Activated CD4-positive, alpha-beta T cell treated with anti-CD3 and anti-CD28 coated beads, Interleukin-2, amount 50 U/mL, for 48 hours (primary cell): ENCODE results near the gene S100A6.
"Not testable (repeated sequence)": the region's sequence is repeated elsewhere in the genome, so short reads cannot be mapped to it uniquely, and the experiment has no call there.

Experiments
- DNase-seq, 2 experiments: peaks; one replicate each; pipeline ENCODE4 v3.0.0-alpha.2; 2020

S100A6 gene

DNA sequence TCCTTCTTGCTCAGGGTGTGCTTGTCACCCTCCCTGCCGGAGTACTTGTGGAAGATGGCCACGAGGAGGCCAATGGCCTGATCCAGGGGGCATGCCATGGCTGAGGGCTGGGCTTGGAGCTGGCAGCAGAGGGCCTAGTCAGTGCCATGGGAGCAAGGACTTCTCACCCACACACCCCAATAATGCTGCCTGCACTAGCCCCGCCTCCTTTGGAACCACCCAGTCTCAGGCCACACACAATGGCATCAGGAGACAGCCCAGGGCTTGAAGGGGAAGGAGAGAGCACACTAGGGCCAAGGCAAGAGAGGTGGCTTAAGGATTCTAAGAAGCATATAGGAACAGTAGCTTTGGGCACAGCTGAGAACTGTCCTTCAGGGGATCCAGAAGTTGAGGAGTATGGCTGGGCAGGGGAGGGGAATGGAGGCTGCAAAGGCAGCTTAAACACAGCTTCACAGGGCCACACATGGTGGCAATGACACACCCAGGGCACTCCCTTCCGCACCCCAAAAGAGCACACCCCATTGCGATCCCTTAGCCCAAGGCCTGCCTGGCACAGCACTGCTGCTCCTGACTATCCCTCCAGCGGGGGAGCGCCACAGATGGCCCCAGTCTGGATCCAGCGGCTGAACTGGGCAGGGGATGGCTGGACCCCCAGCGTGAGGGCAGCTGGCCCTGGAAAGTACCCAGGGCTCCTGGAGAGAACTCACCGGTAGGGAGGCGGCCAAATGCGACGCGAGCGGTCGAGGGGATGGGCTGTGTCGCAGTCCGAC, at the start of gene S100A6:
Gene S100A6, minus strand, starts transcription at position 750 of the 770 bp plus-strand sequence. Its CDS starts 652 bp downstream, at position 98.
- DNase-seq = peak; percentile 67 to 73

DNA sequence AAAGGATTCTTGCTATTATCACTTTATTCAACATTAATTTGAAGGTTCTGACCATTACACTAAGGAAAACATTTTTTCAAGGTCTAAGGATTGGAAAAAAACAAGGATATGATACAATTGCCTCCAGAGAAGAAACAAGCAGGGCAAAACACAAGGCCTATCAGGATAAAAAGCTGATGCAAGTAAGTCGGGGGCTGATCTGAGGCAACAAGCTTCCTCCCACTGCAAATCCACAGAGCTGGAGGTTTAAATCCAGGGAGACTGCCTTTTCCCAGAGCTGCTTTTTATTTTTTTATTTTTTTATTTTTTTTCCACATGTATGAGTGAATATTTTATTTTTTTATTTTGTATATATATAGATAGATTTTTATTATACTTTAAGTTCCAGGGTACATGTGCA, 49.2 kb upstream of the S100A6 start:
- no peak for DNase-seq

DNA sequence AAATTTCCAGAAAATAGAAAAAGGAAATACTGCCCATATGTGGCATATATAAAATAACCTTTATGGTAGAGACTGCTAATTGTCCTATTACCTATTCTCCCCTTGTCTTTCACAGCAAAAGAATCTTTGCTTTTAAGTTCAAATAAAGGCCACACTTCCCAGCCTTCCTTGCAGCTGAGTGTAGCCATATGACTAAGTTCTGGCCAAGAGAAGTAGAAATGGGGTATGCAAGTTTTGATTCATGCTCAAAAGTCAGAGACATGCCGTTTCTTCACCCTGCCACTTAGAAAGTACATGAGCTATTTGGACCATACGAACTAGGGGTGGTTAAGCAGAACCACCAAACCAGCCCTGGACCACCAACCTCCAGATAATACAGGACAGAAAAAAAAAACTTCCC, 48.2 kb upstream of the S100A6 start:
- DNase-seq = no peak

DNA sequence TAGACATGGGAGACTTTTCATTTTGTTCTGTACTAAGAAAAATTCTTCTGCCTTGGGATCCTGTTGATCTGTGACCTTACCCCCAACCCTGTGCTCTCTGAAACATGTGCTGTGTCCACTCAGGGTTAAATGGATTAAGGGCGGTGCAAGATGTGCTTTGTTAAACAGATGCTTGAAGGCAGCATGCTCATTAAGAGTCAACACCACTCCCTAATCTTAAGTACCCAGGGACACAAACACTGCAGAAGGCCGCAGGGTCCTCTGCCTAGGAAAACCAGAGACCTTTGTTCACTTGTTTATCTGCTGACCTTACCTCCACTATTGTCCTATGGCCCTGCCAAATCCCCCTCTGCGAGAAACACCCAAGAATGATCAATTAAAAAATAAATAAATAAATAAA, 47.7 kb upstream of the S100A6 start:
- not testable (repeated sequence) for DNase-seq

GRCh38 chr1:153582836-153583235, 47.0 kb upstream of the S100A6 start:
- DNase-seq = not testable (repeated sequence)

DNA sequence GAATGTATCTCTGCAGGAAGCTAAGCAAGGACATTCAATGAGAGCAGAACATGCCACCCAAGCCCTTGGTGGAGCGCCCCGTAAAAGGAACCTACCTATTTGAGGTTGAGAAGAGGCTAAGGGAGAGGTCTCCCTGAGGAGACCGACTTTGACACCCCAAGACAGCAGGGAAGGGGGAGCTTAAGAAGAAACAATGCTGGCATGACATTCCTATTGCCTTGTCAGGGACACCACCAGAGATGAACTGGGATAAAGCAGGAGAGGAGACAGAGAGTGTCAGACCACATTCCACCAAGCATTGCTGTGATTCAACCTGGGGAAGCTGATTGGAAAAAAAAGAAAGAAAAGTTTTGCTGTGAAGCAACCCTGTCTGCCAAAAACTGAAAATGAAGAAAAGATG, 43.1 kb upstream of the S100A6 start:
- no peak for DNase-seq

- no peak for DNase-seq
These were observed 42.7 kb upstream of the S100A6 start for GRCh38 chr1:153578490-153578889.

- no peak for DNase-seq
These were observed 41.8 kb upstream of the S100A6 start for GRCh38 chr1:153577624-153578051.

GRCh38 chr1:153577138-153577537, 41.3 kb upstream of the S100A6 start:
- DNase-seq = no peak

DNA sequence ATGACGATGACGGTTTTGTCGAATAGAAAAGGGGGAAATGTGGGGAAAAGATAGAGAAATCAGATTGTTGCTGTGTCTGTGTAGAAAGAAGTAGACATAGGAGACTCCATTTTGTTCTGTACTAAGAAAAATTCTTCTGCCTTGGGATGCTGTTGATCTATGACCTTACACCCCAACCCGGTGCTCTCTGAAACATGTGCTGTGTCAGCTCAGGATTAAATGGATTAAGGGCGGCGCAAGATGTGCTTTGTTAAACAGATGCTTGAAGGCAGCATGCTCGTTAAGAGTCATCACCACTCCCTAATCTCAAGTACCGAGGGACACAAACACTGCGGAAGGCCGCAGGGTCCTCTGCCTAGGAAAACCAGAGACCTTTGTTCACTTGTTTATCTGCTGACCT, 39.7 kb upstream of the S100A6 start:
- not testable (repeated sequence) for DNase-seq

DNA sequence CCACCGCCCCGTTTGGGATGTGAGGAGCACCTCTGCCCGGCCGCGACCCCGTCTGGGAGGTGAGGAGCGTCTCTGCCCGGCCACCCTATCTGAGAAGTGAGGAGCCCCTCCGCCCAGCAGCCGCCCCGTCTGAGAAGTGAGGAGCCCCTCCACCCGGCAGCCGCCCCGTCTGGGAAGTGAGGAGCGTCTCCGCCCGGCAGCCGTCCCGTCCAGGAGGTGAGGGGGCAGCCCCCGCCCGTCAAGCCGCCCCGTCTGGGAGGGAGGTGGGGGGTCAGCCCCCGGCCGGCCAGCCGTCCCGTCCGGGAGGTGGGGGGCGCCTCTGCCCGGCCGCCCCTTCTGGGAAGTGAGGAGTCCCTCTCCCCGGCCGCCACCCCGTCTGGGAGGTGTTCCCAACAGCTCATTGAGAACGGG, 39.3 kb upstream of the S100A6 start:
- not testable (repeated sequence) for DNase-seq

- no peak for DNase-seq
These were observed 37.6 kb upstream of the S100A6 start for GRCh38 chr1:153573351-153573750.

DNA sequence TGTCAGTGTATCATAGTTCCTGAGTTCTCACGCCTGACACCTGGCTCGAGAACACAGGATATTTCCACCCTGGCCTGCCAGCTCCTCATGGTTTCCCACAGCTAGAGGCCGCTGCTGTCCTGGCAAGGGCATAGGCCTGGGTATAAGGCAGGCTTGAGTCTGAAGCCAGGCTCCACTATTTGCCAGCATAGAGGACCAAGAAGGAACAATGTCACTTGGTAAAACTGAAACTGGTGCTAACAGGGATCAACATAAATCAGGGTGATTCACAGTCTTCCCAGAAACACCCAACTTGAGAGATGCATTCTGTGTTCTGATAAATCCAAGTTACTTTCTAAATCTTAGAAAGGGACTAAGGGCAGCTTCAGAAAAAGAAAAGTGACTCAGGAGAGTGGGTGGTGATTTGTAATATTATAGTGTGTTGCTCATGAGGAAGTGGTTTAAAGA, 36.8 kb upstream of the S100A6 start:
- peak; percentile 73 to 77 for DNase-seq

GRCh38 chr1:153571706-153572105, 35.9 kb upstream of the S100A6 start:
- no peak for DNase-seq

DNA sequence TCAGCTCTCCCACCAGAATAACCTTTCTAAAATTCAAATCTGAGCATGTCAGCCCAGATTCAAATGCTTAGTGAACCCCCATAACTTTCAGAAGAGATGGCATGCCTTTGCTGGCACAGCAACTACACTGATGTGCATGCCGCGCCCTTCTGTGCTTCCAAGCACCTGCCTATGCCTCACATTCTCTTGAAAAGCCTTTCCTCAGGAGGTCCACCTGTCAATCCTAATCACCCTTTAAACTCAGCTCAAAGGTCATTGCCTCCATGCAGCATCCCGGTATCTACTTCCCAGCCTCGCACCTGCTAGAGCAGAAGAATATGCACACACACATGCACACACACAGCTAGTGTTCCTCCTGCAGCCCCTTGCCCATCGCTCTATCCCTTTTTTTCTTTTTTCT, 35.1 kb upstream of the S100A6 start:
- DNase-seq = no peak

- no peak for DNase-seq
These were observed 33.7 kb upstream of the S100A6 start for GRCh38 chr1:153569465-153569864.

- peak; percentile 90 to 93 for DNase-seq
These were observed 32.7 kb upstream of the S100A6 start for GRCh38 chr1:153568367-153569099.

- peak; percentile 62 to 70 for DNase-seq
These were observed 32.0 kb upstream of the S100A6 start for GRCh38 chr1:153567621-153568366.

DNA sequence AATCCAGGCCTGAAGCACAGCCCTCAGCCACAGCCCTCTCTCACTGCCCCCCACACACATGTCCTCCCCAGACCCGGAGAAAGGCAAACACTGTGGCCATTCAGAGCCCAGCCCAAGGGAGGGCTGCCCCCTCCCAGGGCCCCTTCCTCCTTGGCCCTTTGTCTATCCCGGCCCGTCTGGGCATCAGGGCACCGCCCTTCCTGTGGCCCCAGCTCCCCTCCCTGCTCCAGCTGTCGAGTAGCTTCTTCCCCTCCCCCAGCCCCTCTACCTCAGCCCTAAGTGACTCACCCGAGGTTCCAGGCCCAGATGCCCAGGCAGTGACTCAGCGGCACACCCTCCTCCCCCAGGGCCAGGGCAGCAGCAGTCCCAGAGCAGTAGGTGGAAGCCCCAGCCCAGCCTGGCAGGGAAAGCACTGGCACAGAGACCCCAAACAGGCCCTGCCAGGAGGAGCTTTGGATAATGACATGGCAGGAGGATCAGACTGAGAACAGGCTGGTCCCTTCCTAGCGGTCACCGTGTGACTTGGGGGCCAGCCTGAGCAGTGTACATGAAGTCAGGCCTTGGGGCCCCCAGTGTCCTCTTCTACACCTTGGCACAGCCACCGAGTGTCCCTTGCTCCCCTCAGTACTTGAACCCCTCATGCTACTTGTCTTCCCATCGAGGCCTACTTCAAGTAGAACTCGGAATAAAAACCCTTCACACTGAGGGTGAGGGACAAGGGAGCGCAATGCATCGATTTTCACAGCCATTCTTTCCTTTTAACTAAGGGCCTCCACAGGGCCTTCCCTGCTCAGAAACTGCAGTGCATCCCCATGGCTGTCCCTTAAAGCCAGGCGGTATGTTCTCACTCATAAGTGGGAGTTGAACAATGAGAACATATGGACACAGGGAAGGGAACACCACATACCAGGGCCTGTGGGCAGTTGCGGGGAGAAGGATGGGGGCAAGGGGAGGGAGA, 30.9 kb upstream of the S100A6 start:
- peak; percentile 89 to 94 for DNase-seq

- peak; percentile 66 to 75 for DNase-seq
These were observed 30.0 kb upstream of the S100A6 start, which contains the start of gene S100A2 for GRCh38 chr1:153565529-153566374. S100A2 (minus strand) TSS chr1:153565844; CDS start chr1:153563877, 1,967 bp downstream.

- no peak for DNase-seq
These were observed 28.2 kb upstream of the S100A6 start for GRCh38 chr1:153563991-153564390.
